Stomach (tissue), 9 donors: Measurements from ENCODE around the gene DMPK. TPM values are rescaled to one million over a fixed set of nuclear protein-coding genes. Genes with fewer than 3 reads are reported as not detected.
A peak's percentile ranks its signal among the peaks of the same experiment; 100 is the strongest.

Experiments used
- DNase-seq, 2 donors: peaks; one replicate each; pipeline versions ENCODE4 v3.0.0 to v3.0.0-alpha.2; 2013 to 2019
- H3K27ac ChIP-seq, 5 donors: fragments of 200-600 bp in 4 of 5; sonication (generic) in 4 of 5; one replicate each; pipeline ENCODE4 v1.5.1; 2013 to 2019; ENCODE audit warnings: mild to moderate bottlenecking in 1 of 5, moderate library complexity in 1 of 5
- H3K27me3 ChIP-seq, 3 donors: fragments of 200-600 bp; sonication (generic); one replicate each; pipeline ENCODE4 v1.5.1; 2017 to 2019; ENCODE audit warnings: mixed run types in 1 of 3
- H3K36me3 ChIP-seq, 4 donors: fragments of 200-600 bp; sonication (generic); 1 replicate in 3 of 4; 2 replicates in 1 of 4; pipeline ENCODE4 v1.5.1; 2016 to 2019
- H3K4me1 ChIP-seq, 4 donors: fragments of 200-600 bp; sonication (generic); one replicate each; pipeline ENCODE4 v1.5.1; 2016 to 2019
- H3K4me3 ChIP-seq, 4 donors: fragments of 200-600 bp; sonication (generic) in 3 of 4; one replicate each; pipeline ENCODE4 v1.5.1; 2016 to 2019; ENCODE audit warnings: mild to moderate bottlenecking in 1 of 4
- H3K9me3 ChIP-seq, 4 donors: fragments of 200-600 bp; sonication (generic); one replicate each; pipeline ENCODE4 v1.5.1; 2016 to 2019
- CTCF ChIP-seq, 7 experiments: fragments of 450-650 bp in 4 of 7; fragments of 200-600 bp in 3 of 7; sonication (generic) in 3 of 7; IDR thresholded peaks; one replicate each; pipeline ENCODE4 v1.5.1; 2016 to 2019; ENCODE audit warnings: antibody characterized with exemption in 7 of 7, control low read depth in 2 of 7, mild to moderate bottlenecking in 1 of 7
- EP300 ChIP-seq: sonication (generic); formaldehyde crosslinking; IDR thresholded peaks from one replicate; pipeline ENCODE4 v1.6.1; 2017; ENCODE audit warnings: antibody characterized with exemption
- POLR2A ChIP-seq, 4 donors: fragments of 450-650 bp; IDR thresholded peaks; one replicate each; pipeline ENCODE4 v1.6.1; 2016; ENCODE audit warnings: antibody characterized with exemption in 4 of 4, control low read depth in 2 of 4, mild to moderate bottlenecking in 1 of 4, moderate library complexity in 1 of 4
- POLR2AphosphoS5 ChIP-seq, 3 donors: sonication (generic); formaldehyde crosslinking; IDR thresholded peaks; one replicate each; pipeline ENCODE4 v1.6.1; 2016; ENCODE audit warnings: antibody characterized with exemption in 3 of 3
- WGBS, 5 donors: extraction: QIAGEN DNeasy Blood & Tissue Kit in 3 of 5; methylation state at CpG; one replicate each; pipeline versions ENCODE4 v1.1.5 to v1.1.7; 2013 to 2018; 5-methylcytosine and 5-hydroxymethylcytosine counted together
- intact Hi-C: fragments of 100-400 bp; cut with DNase I; formaldehyde crosslinking; loops from one replicate; pipeline ENCODE4 v1.15.1; 2023; ENCODE audit warnings: low total_unique reads
- polyA plus RNA-seq, 3 donors: library from polyadenylated mRNA; stranded (reverse); fragments of 200-250 nt; gene quantifications; one replicate each; pipeline ENCODE4 v1.2.3, GENCODE V29; 2013
- total RNA-seq, 5 donors: library from RNA; depleted of rRNA; stranded (reverse); fragments of >200 nt; gene quantifications; one replicate each; pipeline versions ENCODE4 v1.1.0 to v1.2.3, GENCODE V29; 2014 to 2016
- donor health status: healthy with polysubstance abuse.
- donor health status: Bipolar disorder and iron deficiency.
- donor health status: healthy.

The DMPK gene
- total and polyA plus RNA-seq, 8 donors = 27.2 to 248 (median 71.9) TPM

GRCh38 chr19:45767881-45768654 lies 14.2 kb downstream of the DMPK start:
- H3K4me1 ChIP-seq = peaks cover 58 to 87% (median 80%) of the 10 kb centered on the region in 4 donors

GRCh38 chr19:45767410-45767880 lies 14.8 kb downstream of the DMPK start:
- peaks cover 0 to 12% (median 5%) of the 10 kb centered on the region in 4 donors for H3K36me3 ChIP-seq
- intact Hi-C loops = no loop called here
- 12 to 15% (median 13%) methylated on average over 17 to 31 of the region's 31 CpGs for WGBS, 5 donors
- peaks cover 0 to 32% (median 0%) of the 10 kb centered on the region in 3 donors for H3K27me3 ChIP-seq
- TF ChIP-seq POLR2AphosphoS5 (IDR thresholded peaks at IDR 0.05) = peak in 2 of 3 donors; percentile 51 to 73
- TF ChIP-seq EP300 = no peak
- H3K4me1 ChIP-seq = peaks cover 52 to 81% (median 73%) of the 10 kb centered on the region in 4 donors
- peak; percentile 77 to 93 for DNase-seq
- peak overlapping the region; percentile 89 to 97 (median 92) for H3K27ac ChIP-seq
- peak overlapping the region; percentile 61 to 85 (median 83) for H3K4me3 ChIP-seq
- H3K9me3 ChIP-seq = no peaks in the 10 kb centered on the region

More at GRCh38 chr19:45767881-45768654, 14.2 kb downstream of the DMPK start:
- peak; percentile 70 to 89 for DNase-seq
- no peaks in the 10 kb centered on the region for H3K9me3 ChIP-seq
- 0 to 8% (median 1%) methylated on average over 29 to 102 of the region's 102 CpGs for WGBS, 5 donors
- H3K36me3 ChIP-seq = peaks cover 0 to 18% (median 8%) of the 10 kb centered on the region in 4 donors
- H3K27ac ChIP-seq = peak overlapping the region; percentile 89 to 97 (median 92)
- intact Hi-C loops = no loop called here
- H3K4me3 ChIP-seq = peak overlapping the region; percentile 61 to 85 (median 83)
- TF ChIP-seq POLR2A (IDR thresholded peaks at IDR 0.05) = no peak
- TF ChIP-seq CTCF (IDR thresholded peaks at IDR 0.05) = no peak
- peak in 1 of 3 donors; percentile 66 for TF ChIP-seq POLR2AphosphoS5 (IDR thresholded peaks at IDR 0.05)
- peaks cover 0 to 32% (median 0%) of the 10 kb centered on the region in 3 donors for H3K27me3 ChIP-seq

- Histone ChIP-seq H3K27ac (peak overlapping the region; percentile 89 to 97 (median 92)), H3K36me3 (peaks cover 0 to 7% (median 3%) of the 10 kb centered on the region in 4 donors), H3K9me3 (no peaks in the 10 kb centered on the region), H3K4me1 (peaks cover 46 to 76% (median 68%) of the 10 kb centered on the region in 4 donors), H3K4me3 (peak overlapping the region; percentile 61 to 85 (median 83)), H3K27me3 (peaks cover 0 to 32% (median 0%) of the 10 kb centered on the region in 3 donors)
- WGBS, 5 donors = 10 to 25% (median 20%) methylated on average over 5 to 24 of the region's 24 CpGs
- intact Hi-C loops = no loop called here
- no peak for TF ChIP-seq CTCF (IDR thresholded peaks at IDR 0.05)
- peak in 1 of 2 donors; percentile 68 for DNase-seq
These were observed 15.4 kb downstream of the DMPK start for GRCh38 chr19:45766869-45767346.

GRCh38 chr19:45766296-45766868 lies 15.9 kb downstream of the DMPK start:
- 35 to 69% (median 46%) methylated on average over 8 to 17 of the region's 17 CpGs for WGBS, 5 donors
- Histone ChIP-seq H3K4me1 (peaks cover 41 to 70% (median 63%) of the 10 kb centered on the region in 4 donors), H3K9me3 (no peaks in the 10 kb centered on the region), H3K27me3 (peaks cover 0 to 28% (median 0%) of the 10 kb centered on the region in 3 donors), H3K36me3 (peaks cover 0 to 2% (median under 1%) of the 10 kb centered on the region in 4 donors), H3K27ac (peak overlapping the region; percentile 89 to 97 (median 92)), H3K4me3 (peak overlapping the region; percentile 61 to 85 (median 83))
- DNase-seq = peak in 1 of 2 donors; percentile 58
- intact Hi-C loops = no loop called here
- no peak for TF ChIP-seq EP300
- TF ChIP-seq POLR2A (IDR thresholded peaks at IDR 0.05) = no peak
- TF ChIP-seq CTCF (IDR thresholded peaks at IDR 0.05) = no peak
- TF ChIP-seq POLR2AphosphoS5 (IDR thresholded peaks at IDR 0.05) = no peak
